ENCODE measurements around the gene SPOCD1.
A peak's percentile ranks its signal among the peaks of the same experiment; 100 is the strongest.

SPOCD1 gene

GRCh38 chr1:31754397-31754796 is 61.4 kb downstream of the SPOCD1 start:
- no peak for DNase-seq

DNA sequence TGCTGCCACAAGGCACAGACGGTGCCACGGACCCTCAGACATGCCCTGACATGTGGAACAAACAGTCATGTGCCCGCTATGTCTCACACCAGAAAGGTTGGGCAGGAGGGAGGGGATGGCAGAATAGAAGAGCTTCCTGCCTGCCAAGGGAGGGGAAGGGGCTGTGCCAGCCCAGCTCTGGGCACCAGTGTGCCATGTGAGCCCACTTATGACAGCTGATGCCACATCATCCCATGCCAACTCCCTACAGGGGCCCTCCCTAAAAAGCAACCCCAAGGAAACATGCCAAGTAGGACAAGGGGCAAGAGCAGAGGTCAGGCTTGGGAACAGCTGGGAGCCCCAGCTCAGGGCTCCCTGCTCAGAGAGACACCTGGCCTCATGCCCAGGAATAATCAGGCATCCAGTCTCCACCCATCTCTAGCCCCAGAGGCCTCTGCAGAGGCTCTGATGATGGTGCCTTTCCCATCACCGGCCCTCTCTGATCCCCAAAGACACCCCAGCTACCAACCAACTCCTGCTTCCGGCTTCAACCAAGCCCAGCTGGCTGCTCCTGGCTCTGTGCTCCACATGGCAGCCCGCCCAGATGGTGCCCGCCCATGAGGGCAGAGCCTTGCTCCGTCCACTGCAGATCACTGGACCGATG is 62.0 kb downstream of the SPOCD1 start:
- DNase-seq, result no peak

DNA sequence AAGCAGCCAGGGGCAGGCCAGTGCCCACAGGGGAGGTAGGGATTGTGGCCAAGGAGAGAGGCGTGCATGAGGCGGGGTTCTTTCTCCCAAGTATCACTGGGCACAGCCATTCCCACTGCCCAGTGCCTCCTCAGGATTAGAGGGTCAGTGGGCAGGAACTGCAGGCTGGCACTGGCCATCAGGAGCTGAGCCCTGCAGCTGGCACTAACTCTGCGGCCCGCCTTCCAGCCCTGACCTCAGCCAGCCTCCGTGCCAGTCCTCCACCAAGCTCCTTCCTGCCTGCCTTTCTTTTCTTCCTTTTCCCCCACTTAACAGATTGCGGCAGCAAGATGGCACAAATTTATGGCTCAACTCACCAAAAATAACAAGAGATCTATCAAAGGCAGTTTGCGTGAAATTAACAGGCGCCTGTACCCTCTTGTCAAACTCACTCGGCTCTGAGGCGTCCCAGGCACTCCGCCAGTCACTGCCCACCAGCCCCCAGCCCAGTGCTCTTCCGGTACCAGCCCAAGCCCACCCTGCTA is 62.8 kb downstream of the SPOCD1 start:
- DNase-seq, result no peak

DNA sequence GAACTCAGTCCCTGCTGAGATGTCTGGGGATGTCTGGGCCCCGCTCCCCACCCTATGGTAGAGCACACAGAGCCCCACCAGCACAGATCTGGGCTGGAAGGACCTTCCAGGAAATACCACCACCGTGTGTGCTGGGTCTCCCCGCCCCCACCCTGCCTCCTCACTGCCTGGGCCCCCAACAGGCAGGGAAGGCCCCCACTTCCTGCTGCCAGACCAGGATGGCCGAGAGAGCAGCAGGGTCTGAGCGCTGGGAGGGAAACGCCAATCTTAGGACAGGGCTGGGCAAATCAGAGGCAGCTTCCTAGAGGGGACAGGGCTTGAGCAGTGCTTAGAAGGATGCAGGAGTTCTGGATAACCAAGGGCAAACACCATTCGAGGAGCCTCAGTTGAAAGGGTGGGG is 63.6 kb downstream of the SPOCD1 start:
- no peak for DNase-seq

GRCh38 chr1:31751822-31752241 is 64.0 kb downstream of the SPOCD1 start:
- no peak for DNase-seq

- no peak for DNase-seq
These were observed 64.8 kb downstream of the SPOCD1 start for GRCh38 chr1:31750858-31751510.

- DNase-seq, result no peak
These were observed 65.8 kb downstream of the SPOCD1 start for GRCh38 chr1:31749785-31750735.

DNA sequence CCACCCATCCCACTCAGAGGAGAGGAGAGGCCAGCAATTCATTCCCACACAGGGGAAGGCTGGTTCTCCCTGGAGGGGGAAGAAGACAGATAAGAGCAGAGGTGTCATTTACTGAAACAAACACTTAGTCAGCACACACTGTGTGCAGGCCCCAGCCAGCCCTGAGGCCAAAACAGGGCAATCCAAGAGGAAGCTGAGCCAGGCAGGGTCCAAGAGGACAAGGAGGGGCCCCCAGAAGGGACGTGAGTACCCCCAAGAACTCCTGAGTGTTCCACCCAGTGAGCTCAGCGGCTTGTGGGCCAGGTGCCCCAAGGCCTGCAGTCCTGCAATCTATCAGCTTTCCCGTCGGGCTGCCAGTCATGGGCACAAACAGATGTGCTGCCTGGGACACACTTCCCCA is 67.5 kb downstream of the SPOCD1 start:
- no peak for DNase-seq

DNA sequence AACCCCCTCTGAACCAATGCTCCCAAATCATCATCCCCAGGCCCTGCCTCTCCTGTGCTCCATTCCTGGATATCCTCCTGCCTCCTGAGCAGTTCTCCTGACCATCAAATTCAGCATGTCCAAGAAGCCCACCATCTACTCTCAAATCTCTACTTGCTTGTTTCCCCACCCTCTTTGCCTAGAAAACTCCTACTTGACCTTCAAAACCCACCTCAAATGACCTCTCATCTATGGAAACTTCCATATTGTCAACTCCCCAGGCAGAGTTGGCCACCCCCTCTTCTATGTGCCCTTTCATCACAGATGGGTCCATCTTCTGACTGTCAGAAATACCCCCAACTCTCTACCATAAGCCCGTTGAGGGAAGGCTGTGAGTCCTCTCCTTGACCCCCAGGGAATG is 68.5 kb downstream of the SPOCD1 start:
- no peak for DNase-seq

- no peak for DNase-seq
These were observed 69.1 kb downstream of the SPOCD1 start for GRCh38 chr1:31746687-31747086.

GRCh38 chr1:31745946-31746670 is 69.7 kb downstream of the SPOCD1 start:
- no peak for DNase-seq

DNA sequence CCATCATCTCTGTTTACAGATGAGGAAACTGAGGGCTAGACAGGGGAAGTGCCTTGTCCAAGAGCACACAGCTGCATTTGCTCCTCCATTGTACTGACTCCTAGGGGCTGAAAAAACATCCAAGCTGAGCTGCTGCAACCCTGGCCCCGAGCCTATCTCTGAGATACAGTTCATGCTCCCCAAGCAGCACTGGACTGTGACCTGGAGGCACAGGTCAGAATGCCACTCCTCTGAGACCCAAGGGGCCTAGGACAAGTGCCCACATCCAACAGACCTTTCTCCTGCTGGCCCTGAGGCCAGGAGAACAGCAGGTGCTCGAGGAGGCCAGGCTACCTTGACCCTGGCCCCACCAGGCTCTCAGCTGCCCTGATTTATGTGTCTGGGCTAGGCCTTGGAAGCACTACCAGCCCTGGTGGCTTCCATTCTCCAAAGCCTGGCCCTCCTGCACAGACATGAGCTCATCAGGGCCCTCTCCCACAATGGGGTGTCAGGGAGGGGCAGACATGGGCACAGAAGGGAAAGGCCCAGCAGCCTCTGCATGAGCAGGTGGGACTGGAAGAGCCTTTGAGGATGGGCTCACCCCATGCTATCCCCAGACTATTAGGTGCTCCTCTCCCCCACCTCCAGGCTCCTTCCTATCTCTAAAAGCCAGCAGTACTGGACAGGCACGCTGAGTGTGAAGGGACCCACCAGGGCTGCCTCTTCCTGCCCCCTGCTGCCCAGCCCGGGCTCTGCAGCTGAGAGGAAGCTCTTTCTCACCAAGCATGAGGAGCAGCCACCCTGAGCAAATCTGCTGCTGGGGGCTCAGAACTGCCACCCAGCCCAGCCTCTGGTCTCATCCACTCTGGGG is 70.5 kb downstream of the SPOCD1 start:
- peak; percentile 70 for DNase-seq

GRCh38 chr1:31744165-31744888 is 71.5 kb downstream of the SPOCD1 start:
- no peak for DNase-seq

DNA sequence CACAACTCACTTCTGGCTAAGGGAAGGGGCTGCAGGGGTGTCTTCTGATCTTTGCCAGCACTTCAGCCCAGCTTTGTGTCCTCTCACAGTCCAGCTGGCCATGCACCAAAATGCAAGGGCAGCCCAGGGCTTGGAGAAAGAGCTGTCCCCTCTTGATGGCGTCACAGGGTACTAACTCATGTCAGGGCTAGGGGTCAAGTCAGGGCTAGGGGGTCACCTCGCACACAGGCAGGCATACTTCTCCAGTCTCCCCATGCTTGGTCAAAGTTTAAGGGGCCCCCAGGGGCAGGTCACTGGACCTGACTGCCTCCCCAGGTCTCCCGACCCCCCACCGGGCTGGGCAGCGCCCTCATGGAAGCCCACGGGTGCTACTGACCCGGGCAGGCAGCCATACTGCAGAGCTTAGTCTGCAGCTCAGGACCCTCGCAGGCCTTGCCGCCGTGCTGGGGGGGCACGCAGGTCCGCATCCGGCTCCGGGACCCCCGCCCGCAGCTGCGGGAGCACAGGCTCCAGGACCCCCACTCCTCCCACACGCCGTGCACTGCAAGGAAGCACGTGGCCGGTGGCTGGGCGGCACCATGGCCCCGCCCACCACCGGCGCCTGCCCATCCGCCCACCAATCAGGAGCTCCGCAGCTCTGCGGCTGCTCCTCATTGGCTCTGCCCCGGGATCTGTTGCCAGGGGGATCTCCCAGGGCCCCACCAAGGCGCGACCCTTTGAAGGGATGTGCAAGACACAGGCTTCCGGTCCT is 73.2 kb downstream of the SPOCD1 start:
- no peak for DNase-seq
